CD4-positive, alpha-beta T cell (primary cell): Measurements from ENCODE around the gene THADA. TPM values are rescaled to one million over a fixed set of nuclear protein-coding genes. Genes with fewer than 3 reads are reported as not detected.
"Not testable (repeated sequence)": the region's sequence is repeated elsewhere in the genome, so short reads cannot be mapped to it uniquely, and the experiment has no call there.

Source experiments
- ATAC-seq: fragments of 200-7000 bp; cut with Tn5 transposase; one replicate; pipeline ENCODE4 v1.10.0; 2022; ENCODE audit warnings: mild to moderate bottlenecking; ENCODE audit not compliant: poor library complexity
- CTCF ChIA-PET: fragments of 350-600 bp; sonication (Branson Sonifier 250); formaldehyde crosslinking; loops from one replicate; lab custom pipeline; 2021; ENCODE audit warnings: antibody characterized with exemption, inconsistent platforms; lab: Charles Lee
- POLR2A ChIA-PET: fragments of 350-600 bp; sonication (Branson Sonifier 250); formaldehyde crosslinking; loops from one replicate; lab custom pipeline; 2021; ENCODE audit warnings: antibody characterized with exemption, inconsistent platforms; lab: Charles Lee
- DNase-seq, 14 experiments: peaks; one replicate each; pipeline ENCODE4 v3.0.0-alpha.2; 2013 to 2020; ENCODE audit warnings: mixed read lengths in 2 of 14
- H3K27ac ChIP-seq, 2 donors: one replicate each; pipeline versions ENCODE4 v1.5.1 to v1.7.0; 2013; ENCODE audit warnings: low read length in 2 of 2, low read depth in 1 of 2, mild to moderate bottlenecking in 1 of 2
- H3K27me3 ChIP-seq, 2 experiments: 1 replicate in 1 of 2; 2 replicates in 1 of 2; pipeline versions ENCODE4 v1.6.1 to v1.7.0; 2013; ENCODE audit warnings: low read length in 2 of 2, control low read depth in 1 of 2, mild to moderate bottlenecking in 1 of 2, moderate library complexity in 1 of 2; ENCODE audit not compliant: insufficient read depth in 2 of 2, control insufficient read depth in 1 of 2
- H3K36me3 ChIP-seq: one replicate; pipeline ENCODE4 v1.6.1; 2013; ENCODE audit warnings: low read length, control low read depth; ENCODE audit not compliant: insufficient read depth
- H3K4me1 ChIP-seq: one replicate; pipeline ENCODE4 v1.6.1; 2013; ENCODE audit warnings: low read length, control low read depth; ENCODE audit not compliant: insufficient read depth
- H3K4me3 ChIP-seq: one replicate; pipeline ENCODE4 v1.5.1; 2013; ENCODE audit warnings: mild to moderate bottlenecking, low read length, moderate library complexity
- H3K9me3 ChIP-seq, 2 experiments: 1 replicate in 1 of 2; 2 replicates in 1 of 2; pipeline versions ENCODE4 v1.6.1 to v1.7.0; 2013; ENCODE audit warnings: low read length in 2 of 2, mild to moderate bottlenecking in 2 of 2, control low read depth in 1 of 2, moderate library complexity in 1 of 2; ENCODE audit not compliant: control insufficient read depth in 1 of 2, insufficient read depth in 1 of 2
- H3K27ac Mint-ChIP-seq: one replicate; pipeline ENCODE4 v1.8.0; 2020; ENCODE audit warnings: mixed read lengths
- H3K27me3 Mint-ChIP-seq: one replicate; pipeline ENCODE4 v1.8.0; 2021; ENCODE audit warnings: mixed read lengths
- H3K36me3 Mint-ChIP-seq: one replicate; pipeline ENCODE4 v1.8.0; 2021; ENCODE audit warnings: low read depth, mixed read lengths
- H3K4me1 Mint-ChIP-seq: one replicate; pipeline ENCODE4 v1.8.0; 2021; ENCODE audit warnings: low read depth, mixed read lengths
- H3K4me3 Mint-ChIP-seq: one replicate; pipeline ENCODE4 v1.8.0; 2020; ENCODE audit warnings: mild to moderate bottlenecking, mixed read lengths
- H3K9me3 Mint-ChIP-seq: one replicate; pipeline ENCODE4 v1.8.0; 2020; ENCODE audit warnings: mixed read lengths
- CTCF ChIP-seq: fragments of 200-600 bp; IDR thresholded peaks from one replicate; pipeline ENCODE4 v1.8.0; 2022; ENCODE audit warnings: antibody characterized with exemption, mild to moderate bottlenecking
- intact Hi-C, 2 experiments: fragments of 100-400 bp; cut with DNase I in 1 of 2; cut with micrococcal nuclease in 1 of 2; formaldehyde crosslinking; loops; one replicate each; pipeline versions ENCODE4 v1.15.1 to v1.9.0; 2023 to 2025; cut with DNase I, micrococcal nuclease
- total RNA-seq, 174 experiments: library from RNA in 2 of 174; stranded (reverse) in 2 of 174; gene quantifications; one replicate each; pipeline ENCODE4 v1.2.3 and lab custom pipeline; 2021 to 2026

Gene THADA
- total RNA-seq, 2 experiments from 2014 or later, result 29.3 to 32.9 TPM

GRCh38 chr2:43190311-43191052 lies 405.4 kb downstream of the THADA start:
- Histone ChIP-seq H3K4me1 (peaks cover 92% of the 10 kb centered on the region), H3K27ac (no peak overlapping the region), H3K36me3 (no peaks in the 10 kb centered on the region), H3K9me3 (no peaks in the 10 kb centered on the region), H3K27me3 (no peaks in the 10 kb centered on the region), H3K4me3 (no peak overlapping the region)
- H3K27ac Mint-ChIP-seq, result no peak overlapping the region
- ChIA-PET POLR2A (interaction anchor here (0.7 to 20.9 kb wide), 5 partner anchors 12 to 59 kb away, joined by 3 to 506 read pairs (median 94); partner anchors contain the start of gene ZFP36L2), CTCF (no interaction called here)
- peaks cover 68% of the 10 kb centered on the region for H3K4me1 Mint-ChIP-seq
- no peak for TF ChIP-seq CTCF
- H3K4me3 Mint-ChIP-seq, result no peak overlapping the region
- intact Hi-C loops, result no loop called here
- H3K27me3 Mint-ChIP-seq, result no peaks in the 10 kb centered on the region
- H3K9me3 Mint-ChIP-seq, result no peaks in the 10 kb centered on the region
- ATAC-seq (no peak), DNase-seq (no peak)
- no peaks in the 10 kb centered on the region for H3K36me3 Mint-ChIP-seq

- POLR2A ChIA-PET, result interaction anchor here (0.8 to 20.9 kb wide), 4 partner anchors 14 to 59 kb away, joined by 3 to 506 read pairs (median 110); partner anchors contain the start of gene ZFP36L2
- H3K9me3 Mint-ChIP-seq, H3K36me3 ChIP-seq, H3K4me3 Mint-ChIP-seq, H3K4me3 ChIP-seq, H3K27ac ChIP-seq, CTCF ChIA-PET, H3K9me3 ChIP-seq, H3K27ac Mint-ChIP-seq, intact Hi-C loops, DNase-seq, H3K27me3 Mint-ChIP-seq, H3K36me3 Mint-ChIP-seq, ATAC-seq, H3K27me3 ChIP-seq: not testable (repeated sequence)
- peaks cover 92% of the 10 kb centered on the region for H3K4me1 ChIP-seq
- peaks cover 69% of the 10 kb centered on the region for H3K4me1 Mint-ChIP-seq
Measured at GRCh38 chr2:43189861-43190260, 406.0 kb downstream of the THADA start.

GRCh38 chr2:43188561-43189386 lies 407.1 kb downstream of the THADA start:
- peaks cover 92% of the 10 kb centered on the region for H3K4me1 ChIP-seq
- Mint-ChIP-seq H3K4me1 (peaks cover 68% of the 10 kb centered on the region), H3K27me3 (no peaks in the 10 kb centered on the region), H3K27ac (peak overlapping the region; percentile 71), H3K36me3 (no peaks in the 10 kb centered on the region), H3K9me3 (no peaks in the 10 kb centered on the region), H3K4me3 (no peak overlapping the region)
- CTCF ChIA-PET, result no interaction called here
- POLR2A ChIA-PET, result interaction anchor here (0.8 to 8.6 kb wide), 4 partner anchors 13 to 30 kb away, joined by 3 to 217 read pairs (median 12); no protein-coding TSS in a partner anchor
- TF ChIP-seq CTCF, result no peak
- intact Hi-C loops, result no loop called here
- H3K4me3 ChIP-seq, result no peak overlapping the region
- H3K9me3 ChIP-seq, result no peaks in the 10 kb centered on the region
- no peaks in the 10 kb centered on the region for H3K27me3 ChIP-seq
- ATAC-seq (no peak), DNase-seq (no peak)
- H3K36me3 ChIP-seq, result no peaks in the 10 kb centered on the region
- no peak overlapping the region for H3K27ac ChIP-seq
